Neural crest cell (in vitro differentiated cells): ENCODE data around the gene RANBP3L. TPM values are rescaled to one million over a fixed set of nuclear protein-coding genes. Genes with fewer than 3 reads are reported as not detected.

Experiments
- DNase-seq: peaks from one replicate; pipeline ENCODE4 v3.0.0; 2021; ENCODE audit warnings: low read depth, mixed read lengths, low spot score
- H3K27ac Mint-ChIP-seq: one replicate; pipeline ENCODE4 v1.8.0; 2021; ENCODE audit warnings: mild to moderate bottlenecking, mixed read lengths; ENCODE audit not compliant: unreplicated experiment
- H3K27me3 Mint-ChIP-seq: 2 replicates; pipeline ENCODE4 v1.8.0; 2021; ENCODE audit warnings: low read depth, mild to moderate bottlenecking, mixed read lengths
- H3K36me3 Mint-ChIP-seq: 2 replicates; pipeline ENCODE4 v1.8.0; 2021; ENCODE audit warnings: low read depth, mild to moderate bottlenecking, mixed read lengths
- H3K4me1 Mint-ChIP-seq: 2 replicates; pipeline ENCODE4 v1.8.0; 2021; ENCODE audit warnings: mixed read lengths
- H3K4me3 Mint-ChIP-seq: one replicate; pipeline ENCODE4 v1.8.0; 2021; ENCODE audit warnings: mild to moderate bottlenecking, mixed read lengths
- H3K9me3 Mint-ChIP-seq: 2 replicates; pipeline ENCODE4 v1.8.0; 2021; ENCODE audit warnings: mixed read lengths
- total RNA-seq: library from RNA; stranded (reverse); gene quantifications from 2 replicates; pipeline ENCODE4 v1.2.1, GENCODE V29; 2021
- TF ChIP-seq, protein P1 (sequence below): fragments of 200-600 bp; sonication (generic); conservative IDR thresholded peaks from 2 replicates; pipeline ENCODE4 v1.5.0; 2021; ENCODE audit warnings: antibody characterized with exemption, mild to moderate bottlenecking

Gene RANBP3L
- total RNA-seq, 1 donor from 2014 or later: not detected

DNA sequence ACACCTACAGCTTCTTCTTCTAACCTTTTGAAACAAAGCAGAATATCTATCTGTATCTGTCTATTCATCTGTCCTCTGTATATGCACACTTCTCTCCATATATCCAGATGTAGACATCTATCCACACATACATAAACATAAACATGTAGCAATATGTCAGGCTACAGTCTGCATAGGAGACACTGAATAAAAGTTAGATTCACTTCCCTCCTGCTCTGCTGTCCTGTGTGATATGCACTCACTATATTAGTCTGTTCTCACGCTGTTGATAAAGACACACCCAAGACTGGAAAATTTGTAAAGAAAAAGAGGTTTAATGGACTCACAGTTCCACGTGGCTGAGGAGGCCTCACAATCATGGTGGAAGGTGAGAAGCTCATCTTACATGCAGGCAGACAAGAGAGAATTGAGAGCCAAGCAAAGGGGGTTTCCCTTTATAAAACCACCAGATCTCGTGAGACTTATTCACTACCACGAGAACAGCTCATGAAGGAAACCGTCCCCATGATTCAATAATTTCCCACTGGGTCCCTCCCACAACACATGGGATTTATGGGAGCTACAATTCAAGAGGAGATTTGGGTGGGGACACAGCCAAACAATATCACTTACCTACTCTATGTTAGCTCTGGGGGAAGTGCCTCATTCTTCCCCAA, 24.1 kb downstream of the RANBP3L start:
- no peak for DNase-seq
- Mint-ChIP-seq H3K36me3 (no peaks in the 10 kb centered on the region), H3K27me3 (no peaks in the 10 kb centered on the region), H3K4me3 (no peak overlapping the region), H3K27ac (no peak overlapping the region), H3K4me1 (peaks cover 8% of the 10 kb centered on the region), H3K9me3 (no peaks in the 10 kb centered on the region)
- TF ChIP-seq, protein P1, sequence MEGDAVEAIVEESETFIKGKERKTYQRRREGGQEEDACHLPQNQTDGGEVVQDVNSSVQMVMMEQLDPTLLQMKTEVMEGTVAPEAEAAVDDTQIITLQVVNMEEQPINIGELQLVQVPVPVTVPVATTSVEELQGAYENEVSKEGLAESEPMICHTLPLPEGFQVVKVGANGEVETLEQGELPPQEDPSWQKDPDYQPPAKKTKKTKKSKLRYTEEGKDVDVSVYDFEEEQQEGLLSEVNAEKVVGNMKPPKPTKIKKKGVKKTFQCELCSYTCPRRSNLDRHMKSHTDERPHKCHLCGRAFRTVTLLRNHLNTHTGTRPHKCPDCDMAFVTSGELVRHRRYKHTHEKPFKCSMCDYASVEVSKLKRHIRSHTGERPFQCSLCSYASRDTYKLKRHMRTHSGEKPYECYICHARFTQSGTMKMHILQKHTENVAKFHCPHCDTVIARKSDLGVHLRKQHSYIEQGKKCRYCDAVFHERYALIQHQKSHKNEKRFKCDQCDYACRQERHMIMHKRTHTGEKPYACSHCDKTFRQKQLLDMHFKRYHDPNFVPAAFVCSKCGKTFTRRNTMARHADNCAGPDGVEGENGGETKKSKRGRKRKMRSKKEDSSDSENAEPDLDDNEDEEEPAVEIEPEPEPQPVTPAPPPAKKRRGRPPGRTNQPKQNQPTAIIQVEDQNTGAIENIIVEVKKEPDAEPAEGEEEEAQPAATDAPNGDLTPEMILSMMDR: no peak

DNA sequence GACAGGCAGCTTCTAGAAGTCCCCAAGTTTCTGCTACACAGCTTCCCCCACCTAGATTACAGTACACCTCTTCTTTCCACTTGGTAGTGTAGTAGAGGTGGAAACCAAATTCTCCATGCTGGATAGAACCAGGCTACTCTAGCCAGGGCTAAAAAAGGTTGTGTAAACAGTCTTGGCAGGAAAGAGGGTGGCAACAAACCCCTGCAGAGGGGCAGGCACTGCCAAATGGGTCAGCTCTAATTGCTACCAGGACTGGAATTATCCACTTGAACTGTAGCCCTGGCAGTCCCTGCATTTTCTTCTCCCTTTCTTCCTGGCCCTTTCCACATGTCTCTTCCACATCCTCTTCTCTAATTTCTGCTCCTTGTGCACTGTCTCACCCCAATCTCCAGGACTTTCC, 24.8 kb downstream of the RANBP3L start:
- H3K9me3 Mint-ChIP-seq: no peaks in the 10 kb centered on the region
- TF ChIP-seq, protein P1: no peak
- H3K27me3 Mint-ChIP-seq: no peaks in the 10 kb centered on the region
- peaks cover 8% of the 10 kb centered on the region for H3K4me1 Mint-ChIP-seq
- H3K27ac Mint-ChIP-seq: no peak overlapping the region
- no peak for DNase-seq
- no peak overlapping the region for H3K4me3 Mint-ChIP-seq
- no peaks in the 10 kb centered on the region for H3K36me3 Mint-ChIP-seq

DNA sequence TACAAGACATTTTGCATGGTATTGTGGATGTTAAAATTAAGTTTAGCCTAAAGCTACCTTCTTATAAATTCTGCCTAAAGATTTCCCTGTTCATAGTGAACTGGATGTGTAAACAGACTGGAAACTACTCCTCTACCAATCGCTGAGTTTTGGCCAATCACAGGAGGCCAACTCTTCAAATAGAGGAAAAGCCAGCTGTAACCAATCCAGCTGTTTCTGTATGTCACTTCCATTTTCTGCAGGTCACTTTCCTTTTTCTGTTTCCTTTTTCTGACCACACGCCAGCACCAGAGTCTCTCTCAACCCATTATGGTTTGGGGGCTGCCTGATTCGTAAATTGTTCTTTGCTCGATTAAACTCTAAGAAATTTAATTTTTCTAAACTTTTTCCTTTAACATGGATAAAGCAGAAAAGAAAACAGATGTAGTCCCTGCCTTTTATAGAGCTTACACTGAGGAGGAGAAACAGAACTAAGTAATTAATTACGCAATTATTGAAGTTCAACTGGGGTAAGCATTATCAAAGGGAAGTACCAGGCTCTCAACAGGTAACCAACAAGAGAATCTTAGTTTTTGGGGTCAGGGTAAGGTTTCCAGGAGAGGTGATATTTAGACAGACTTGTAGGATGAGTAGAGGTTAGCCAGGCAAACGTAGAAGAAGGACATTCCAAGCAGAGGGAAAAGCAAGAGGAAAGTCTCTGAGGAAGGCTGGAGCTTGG, 27.7 kb downstream of the RANBP3L start:
- H3K36me3 Mint-ChIP-seq: no peaks in the 10 kb centered on the region
- H3K9me3 Mint-ChIP-seq: no peaks in the 10 kb centered on the region
- no peak overlapping the region for H3K27ac Mint-ChIP-seq
- no peak overlapping the region for H3K4me3 Mint-ChIP-seq
- H3K4me1 Mint-ChIP-seq: peaks cover 8% of the 10 kb centered on the region
- DNase-seq: no peak
- no peaks in the 10 kb centered on the region for H3K27me3 Mint-ChIP-seq
- TF ChIP-seq, protein P1: no peak

DNA sequence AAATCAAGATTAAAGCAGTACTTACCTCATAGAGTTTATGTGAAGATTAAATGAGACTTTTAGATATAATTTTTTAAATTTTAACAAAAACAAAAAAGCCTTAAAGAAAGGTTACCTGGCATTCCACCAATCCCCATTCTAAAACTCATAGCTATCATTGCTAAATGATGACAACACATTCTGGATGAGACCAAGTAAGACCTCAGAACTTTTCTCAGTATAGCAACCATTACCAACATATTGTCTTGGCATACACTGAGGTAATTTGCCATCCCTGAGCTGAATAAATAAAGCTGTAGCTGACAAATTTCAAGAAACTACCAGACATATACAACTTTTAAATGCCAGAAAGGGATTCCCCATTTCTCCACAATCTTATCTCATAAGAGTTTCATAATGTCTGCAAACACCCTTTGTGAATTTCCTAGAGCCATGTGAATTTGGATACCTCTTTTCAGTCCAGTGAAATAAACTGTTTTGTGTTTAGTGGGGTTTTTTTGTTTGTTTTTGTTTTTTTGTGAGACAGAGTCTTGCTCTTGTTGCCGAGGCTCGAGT, 29.5 kb downstream of the RANBP3L start:
- TF ChIP-seq, protein P1: no peak
- Mint-ChIP-seq H3K36me3 (no peaks in the 10 kb centered on the region), H3K4me3 (no peak overlapping the region), H3K9me3 (no peaks in the 10 kb centered on the region), H3K27ac (no peak overlapping the region), H3K27me3 (no peaks in the 10 kb centered on the region), H3K4me1 (peaks cover 8% of the 10 kb centered on the region)
- no peak for DNase-seq

DNA sequence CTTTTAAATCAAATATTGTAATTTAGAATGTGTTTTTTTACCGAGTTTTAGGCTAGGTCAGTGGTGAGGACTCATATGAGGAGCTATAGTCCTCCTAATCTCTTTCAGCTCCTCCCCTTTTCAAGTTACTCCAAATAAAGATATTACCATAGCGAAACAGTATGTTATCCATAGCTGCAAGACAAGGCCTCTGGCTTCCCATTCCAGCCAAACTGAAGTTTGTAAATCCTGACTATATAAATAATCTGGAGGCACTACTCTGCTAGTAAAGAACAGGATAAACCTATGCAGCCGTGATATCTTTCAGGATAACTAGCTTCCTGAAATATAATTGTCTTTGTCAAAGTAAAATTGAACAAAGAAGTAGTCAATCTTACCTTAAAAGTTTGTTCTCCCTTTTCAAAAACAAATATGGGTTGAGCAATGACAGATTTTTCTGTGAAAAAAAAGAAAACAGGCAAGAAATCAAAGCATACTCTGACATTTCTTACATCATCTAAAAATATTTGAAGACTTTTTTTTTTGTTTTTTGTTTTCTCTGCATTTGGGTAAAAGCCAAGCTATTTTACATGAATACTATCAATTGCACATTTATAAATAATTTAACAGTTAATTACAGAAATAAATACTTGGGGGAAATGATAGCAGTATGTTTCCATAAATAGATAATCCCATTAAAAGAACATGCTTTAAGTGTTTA, 30.7 kb downstream of the RANBP3L start:
- DNase-seq: no peak
- Mint-ChIP-seq H3K36me3 (no peaks in the 10 kb centered on the region), H3K27ac (no peak overlapping the region), H3K4me3 (no peak overlapping the region), H3K9me3 (no peaks in the 10 kb centered on the region), H3K4me1 (peaks cover 8% of the 10 kb centered on the region), H3K27me3 (no peaks in the 10 kb centered on the region)
- TF ChIP-seq, protein P1: no peak
